Measurements from ENCODE around the gene NID1. TPM values are rescaled to one million over a fixed set of nuclear protein-coding genes. Genes with fewer than 3 reads are reported as not detected.
A peak's percentile ranks its signal among the peaks of the same experiment; 100 is the strongest.

The NID1 gene
- total RNA-seq, 1 experiment from 2014 or later = 19.2 TPM

DNA sequence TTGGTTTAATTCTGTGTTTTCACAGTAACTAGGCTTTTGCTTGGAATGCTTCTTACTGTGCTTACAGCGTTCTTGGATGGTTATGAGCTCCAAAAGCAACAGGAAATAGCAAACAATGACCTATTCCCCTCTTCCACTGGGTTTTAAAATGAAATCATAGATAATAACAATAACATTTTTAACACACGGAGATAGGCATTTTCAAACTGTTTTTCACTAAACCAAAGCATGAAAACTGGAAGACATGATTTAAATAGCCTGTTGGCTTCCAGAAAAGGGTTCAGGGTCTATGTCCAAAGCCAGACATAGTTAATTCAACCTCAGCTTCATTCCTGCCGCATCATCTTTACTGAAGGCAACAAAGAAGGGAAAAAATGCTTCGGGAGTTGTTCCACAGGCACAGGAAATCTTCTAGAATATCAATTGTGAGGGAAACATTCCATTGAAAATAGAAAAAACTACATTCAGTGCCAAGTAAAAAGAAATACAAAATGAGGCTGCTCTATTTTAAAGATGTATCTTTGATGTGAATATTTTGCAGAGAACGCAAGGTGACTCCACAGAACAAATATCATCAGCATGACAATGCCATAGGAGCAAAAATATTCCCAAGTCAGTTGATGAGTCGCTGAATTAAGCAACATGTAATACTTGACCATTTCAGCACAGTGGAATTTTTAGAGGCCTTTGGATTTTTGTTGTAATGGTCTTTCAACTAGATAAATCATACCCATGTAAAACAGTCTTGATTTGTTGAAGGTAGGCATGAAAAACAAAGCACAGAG lies 80.7 kb downstream of the NID1 start:
- H3K27ac Mint-ChIP-seq = peak overlapping the region; percentile 23; the same call in 1 of the 2 replicates
- TF ChIP-seq CBFB (CRISPR knock-in tag; IDR thresholded peaks at IDR 0.05; ENCODE audit: low read depth) (no peak), MYBL2 (CRISPR knock-in tag; IDR thresholded peaks at IDR 0.05) (no peak), TEAD1 (CRISPR knock-in tag; IDR thresholded peaks at IDR 0.05) (no peak), RELA (CRISPR knock-in tag; IDR thresholded peaks at IDR 0.05; ENCODE audit: borderline replicate concordance) (no peak), ZNF423 (CRISPR knock-in tag; IDR thresholded peaks at IDR 0.05) (no peak), SP1 (CRISPR knock-in tag; conservative IDR thresholded peaks at IDR 0.05) (no peak), ZNF317 (CRISPR knock-in tag; IDR thresholded peaks at IDR 0.05; ENCODE audit: borderline replicate concordance, low read depth) (no peak), ELF4 (CRISPR knock-in tag; IDR thresholded peaks at IDR 0.05; ENCODE audit: low read depth) (no peak), PRRX2 (CRISPR knock-in tag; IDR thresholded peaks at IDR 0.05) (no peak), ETV6 (CRISPR knock-in tag; IDR thresholded peaks at IDR 0.05) (no peak), ZNF219 (CRISPR knock-in tag; IDR thresholded peaks at IDR 0.05; ENCODE audit: borderline replicate concordance) (no peak), EMX1 (CRISPR knock-in tag; IDR thresholded peaks at IDR 0.05) (no peak)
- TF ChIP-seq, protein P1, sequence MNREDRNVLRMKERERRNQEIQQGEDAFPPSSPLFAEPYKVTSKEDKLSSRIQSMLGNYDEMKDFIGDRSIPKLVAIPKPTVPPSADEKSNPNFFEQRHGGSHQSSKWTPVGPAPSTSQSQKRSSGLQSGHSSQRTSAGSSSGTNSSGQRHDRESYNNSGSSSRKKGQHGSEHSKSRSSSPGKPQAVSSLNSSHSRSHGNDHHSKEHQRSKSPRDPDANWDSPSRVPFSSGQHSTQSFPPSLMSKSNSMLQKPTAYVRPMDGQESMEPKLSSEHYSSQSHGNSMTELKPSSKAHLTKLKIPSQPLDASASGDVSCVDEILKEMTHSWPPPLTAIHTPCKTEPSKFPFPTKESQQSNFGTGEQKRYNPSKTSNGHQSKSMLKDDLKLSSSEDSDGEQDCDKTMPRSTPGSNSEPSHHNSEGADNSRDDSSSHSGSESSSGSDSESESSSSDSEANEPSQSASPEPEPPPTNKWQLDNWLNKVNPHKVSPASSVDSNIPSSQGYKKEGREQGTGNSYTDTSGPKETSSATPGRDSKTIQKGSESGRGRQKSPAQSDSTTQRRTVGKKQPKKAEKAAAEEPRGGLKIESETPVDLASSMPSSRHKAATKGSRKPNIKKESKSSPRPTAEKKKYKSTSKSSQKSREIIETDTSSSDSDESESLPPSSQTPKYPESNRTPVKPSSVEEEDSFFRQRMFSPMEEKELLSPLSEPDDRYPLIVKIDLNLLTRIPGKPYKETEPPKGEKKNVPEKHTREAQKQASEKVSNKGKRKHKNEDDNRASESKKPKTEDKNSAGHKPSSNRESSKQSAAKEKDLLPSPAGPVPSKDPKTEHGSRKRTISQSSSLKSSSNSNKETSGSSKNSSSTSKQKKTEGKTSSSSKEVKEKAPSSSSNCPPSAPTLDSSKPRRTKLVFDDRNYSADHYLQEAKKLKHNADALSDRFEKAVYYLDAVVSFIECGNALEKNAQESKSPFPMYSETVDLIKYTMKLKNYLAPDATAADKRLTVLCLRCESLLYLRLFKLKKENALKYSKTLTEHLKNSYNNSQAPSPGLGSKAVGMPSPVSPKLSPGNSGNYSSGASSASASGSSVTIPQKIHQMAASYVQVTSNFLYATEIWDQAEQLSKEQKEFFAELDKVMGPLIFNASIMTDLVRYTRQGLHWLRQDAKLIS (CRISPR knock-in tag; IDR thresholded peaks at IDR 0.05; ENCODE audit: borderline replicate concordance) = no peak
- TF ChIP-seq, protein P2, sequence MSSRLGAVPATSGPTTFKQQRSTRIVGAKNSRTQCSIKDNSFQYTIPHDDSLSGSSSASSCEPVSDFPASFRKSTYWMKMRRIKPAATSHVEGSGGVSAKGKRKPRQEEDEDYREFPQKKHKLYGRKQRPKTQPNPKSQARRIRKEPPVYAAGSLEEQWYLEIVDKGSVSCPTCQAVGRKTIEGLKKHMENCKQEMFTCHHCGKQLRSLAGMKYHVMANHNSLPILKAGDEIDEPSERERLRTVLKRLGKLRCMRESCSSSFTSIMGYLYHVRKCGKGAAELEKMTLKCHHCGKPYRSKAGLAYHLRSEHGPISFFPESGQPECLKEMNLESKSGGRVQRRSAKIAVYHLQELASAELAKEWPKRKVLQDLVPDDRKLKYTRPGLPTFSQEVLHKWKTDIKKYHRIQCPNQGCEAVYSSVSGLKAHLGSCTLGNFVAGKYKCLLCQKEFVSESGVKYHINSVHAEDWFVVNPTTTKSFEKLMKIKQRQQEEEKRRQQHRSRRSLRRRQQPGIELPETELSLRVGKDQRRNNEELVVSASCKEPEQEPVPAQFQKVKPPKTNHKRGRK (CRISPR knock-in tag; IDR thresholded peaks at IDR 0.05; ENCODE audit: borderline replicate concordance) = no peak
- TF ChIP-seq, protein P3, sequence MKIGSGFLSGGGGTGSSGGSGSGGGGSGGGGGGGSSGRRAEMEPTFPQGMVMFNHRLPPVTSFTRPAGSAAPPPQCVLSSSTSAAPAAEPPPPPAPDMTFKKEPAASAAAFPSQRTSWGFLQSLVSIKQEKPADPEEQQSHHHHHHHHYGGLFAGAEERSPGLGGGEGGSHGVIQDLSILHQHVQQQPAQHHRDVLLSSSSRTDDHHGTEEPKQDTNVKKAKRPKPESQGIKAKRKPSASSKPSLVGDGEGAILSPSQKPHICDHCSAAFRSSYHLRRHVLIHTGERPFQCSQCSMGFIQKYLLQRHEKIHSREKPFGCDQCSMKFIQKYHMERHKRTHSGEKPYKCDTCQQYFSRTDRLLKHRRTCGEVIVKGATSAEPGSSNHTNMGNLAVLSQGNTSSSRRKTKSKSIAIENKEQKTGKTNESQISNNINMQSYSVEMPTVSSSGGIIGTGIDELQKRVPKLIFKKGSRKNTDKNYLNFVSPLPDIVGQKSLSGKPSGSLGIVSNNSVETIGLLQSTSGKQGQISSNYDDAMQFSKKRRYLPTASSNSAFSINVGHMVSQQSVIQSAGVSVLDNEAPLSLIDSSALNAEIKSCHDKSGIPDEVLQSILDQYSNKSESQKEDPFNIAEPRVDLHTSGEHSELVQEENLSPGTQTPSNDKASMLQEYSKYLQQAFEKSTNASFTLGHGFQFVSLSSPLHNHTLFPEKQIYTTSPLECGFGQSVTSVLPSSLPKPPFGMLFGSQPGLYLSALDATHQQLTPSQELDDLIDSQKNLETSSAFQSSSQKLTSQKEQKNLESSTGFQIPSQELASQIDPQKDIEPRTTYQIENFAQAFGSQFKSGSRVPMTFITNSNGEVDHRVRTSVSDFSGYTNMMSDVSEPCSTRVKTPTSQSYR (CRISPR knock-in tag; IDR thresholded peaks at IDR 0.05) = no peak
- TF ChIP-seq, protein P4, sequence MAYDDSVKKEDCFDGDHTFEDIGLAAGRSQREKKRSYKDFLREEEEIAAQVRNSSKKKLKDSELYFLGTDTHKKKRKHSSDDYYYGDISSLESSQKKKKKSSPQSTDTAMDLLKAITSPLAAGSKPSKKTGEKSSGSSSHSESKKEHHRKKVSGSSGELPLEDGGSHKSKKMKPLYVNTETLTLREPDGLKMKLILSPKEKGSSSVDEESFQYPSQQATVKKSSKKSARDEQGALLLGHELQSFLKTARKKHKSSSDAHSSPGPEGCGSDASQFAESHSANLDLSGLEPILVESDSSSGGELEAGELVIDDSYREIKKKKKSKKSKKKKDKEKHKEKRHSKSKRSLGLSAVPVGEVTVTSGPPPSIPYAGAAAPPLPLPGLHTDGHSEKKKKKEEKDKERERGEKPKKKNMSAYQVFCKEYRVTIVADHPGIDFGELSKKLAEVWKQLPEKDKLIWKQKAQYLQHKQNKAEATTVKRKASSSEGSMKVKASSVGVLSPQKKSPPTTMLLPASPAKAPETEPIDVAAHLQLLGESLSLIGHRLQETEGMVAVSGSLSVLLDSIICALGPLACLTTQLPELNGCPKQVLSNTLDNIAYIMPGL (CRISPR knock-in tag; IDR thresholded peaks at IDR 0.05) = no peak
- TF ChIP-seq, protein P5, sequence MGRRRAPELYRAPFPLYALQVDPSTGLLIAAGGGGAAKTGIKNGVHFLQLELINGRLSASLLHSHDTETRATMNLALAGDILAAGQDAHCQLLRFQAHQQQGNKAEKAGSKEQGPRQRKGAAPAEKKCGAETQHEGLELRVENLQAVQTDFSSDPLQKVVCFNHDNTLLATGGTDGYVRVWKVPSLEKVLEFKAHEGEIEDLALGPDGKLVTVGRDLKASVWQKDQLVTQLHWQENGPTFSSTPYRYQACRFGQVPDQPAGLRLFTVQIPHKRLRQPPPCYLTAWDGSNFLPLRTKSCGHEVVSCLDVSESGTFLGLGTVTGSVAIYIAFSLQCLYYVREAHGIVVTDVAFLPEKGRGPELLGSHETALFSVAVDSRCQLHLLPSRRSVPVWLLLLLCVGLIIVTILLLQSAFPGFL (CRISPR knock-in tag; IDR thresholded peaks at IDR 0.05; ENCODE audit: borderline replicate concordance) = no peak
- TF ChIP-seq, protein P6, sequence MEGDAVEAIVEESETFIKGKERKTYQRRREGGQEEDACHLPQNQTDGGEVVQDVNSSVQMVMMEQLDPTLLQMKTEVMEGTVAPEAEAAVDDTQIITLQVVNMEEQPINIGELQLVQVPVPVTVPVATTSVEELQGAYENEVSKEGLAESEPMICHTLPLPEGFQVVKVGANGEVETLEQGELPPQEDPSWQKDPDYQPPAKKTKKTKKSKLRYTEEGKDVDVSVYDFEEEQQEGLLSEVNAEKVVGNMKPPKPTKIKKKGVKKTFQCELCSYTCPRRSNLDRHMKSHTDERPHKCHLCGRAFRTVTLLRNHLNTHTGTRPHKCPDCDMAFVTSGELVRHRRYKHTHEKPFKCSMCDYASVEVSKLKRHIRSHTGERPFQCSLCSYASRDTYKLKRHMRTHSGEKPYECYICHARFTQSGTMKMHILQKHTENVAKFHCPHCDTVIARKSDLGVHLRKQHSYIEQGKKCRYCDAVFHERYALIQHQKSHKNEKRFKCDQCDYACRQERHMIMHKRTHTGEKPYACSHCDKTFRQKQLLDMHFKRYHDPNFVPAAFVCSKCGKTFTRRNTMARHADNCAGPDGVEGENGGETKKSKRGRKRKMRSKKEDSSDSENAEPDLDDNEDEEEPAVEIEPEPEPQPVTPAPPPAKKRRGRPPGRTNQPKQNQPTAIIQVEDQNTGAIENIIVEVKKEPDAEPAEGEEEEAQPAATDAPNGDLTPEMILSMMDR (IDR thresholded peaks at IDR 0.05) = no peak
- TF ChIP-seq, protein P7, sequence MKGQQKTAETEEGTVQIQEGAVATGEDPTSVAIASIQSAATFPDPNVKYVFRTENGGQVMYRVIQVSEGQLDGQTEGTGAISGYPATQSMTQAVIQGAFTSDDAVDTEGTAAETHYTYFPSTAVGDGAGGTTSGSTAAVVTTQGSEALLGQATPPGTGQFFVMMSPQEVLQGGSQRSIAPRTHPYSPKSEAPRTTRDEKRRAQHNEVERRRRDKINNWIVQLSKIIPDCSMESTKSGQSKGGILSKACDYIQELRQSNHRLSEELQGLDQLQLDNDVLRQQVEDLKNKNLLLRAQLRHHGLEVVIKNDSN (CRISPR knock-in tag; IDR thresholded peaks at IDR 0.05) = no peak
- TF ChIP-seq, protein P8, sequence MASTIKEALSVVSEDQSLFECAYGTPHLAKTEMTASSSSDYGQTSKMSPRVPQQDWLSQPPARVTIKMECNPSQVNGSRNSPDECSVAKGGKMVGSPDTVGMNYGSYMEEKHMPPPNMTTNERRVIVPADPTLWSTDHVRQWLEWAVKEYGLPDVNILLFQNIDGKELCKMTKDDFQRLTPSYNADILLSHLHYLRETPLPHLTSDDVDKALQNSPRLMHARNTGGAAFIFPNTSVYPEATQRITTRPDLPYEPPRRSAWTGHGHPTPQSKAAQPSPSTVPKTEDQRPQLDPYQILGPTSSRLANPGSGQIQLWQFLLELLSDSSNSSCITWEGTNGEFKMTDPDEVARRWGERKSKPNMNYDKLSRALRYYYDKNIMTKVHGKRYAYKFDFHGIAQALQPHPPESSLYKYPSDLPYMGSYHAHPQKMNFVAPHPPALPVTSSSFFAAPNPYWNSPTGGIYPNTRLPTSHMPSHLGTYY (CRISPR knock-in tag; IDR thresholded peaks at IDR 0.05) = no peak
- peaks cover under 1% of the 10 kb centered on the region; the same call in 1 of the 2 replicates for H3K27me3 Mint-ChIP-seq (ENCODE audit: low read depth)
- no peak overlapping the region for H3K4me3 Mint-ChIP-seq
- POLR2A ChIA-PET = interaction anchor here (0.7 to 1.1 kb wide), 2 partner anchors 12 to 265 kb away, joined by 3 to 8 read pairs; no protein-coding TSS in a partner anchor
- peaks cover 9% of the 10 kb centered on the region for H3K4me1 Mint-ChIP-seq
- ATAC-seq = no peak
- H3K36me3 Mint-ChIP-seq = peaks cover 33% of the 10 kb centered on the region
- no peak for DNase-seq (ENCODE audit: low spot score)
- CTCF ChIA-PET = interaction anchor here (3.0 kb wide), 1 partner anchor 12 kb away, joined by 18 read pairs; no protein-coding TSS in a partner anchor
- H3K9me3 Mint-ChIP-seq = peaks cover 17% of the 10 kb centered on the region
